Adrenal gland (tissue), 5 donors: Measurements from ENCODE around the gene ST6GALNAC6.

ENCODE experiments used
- POLR2A ChIP-seq, 2 donors: fragments of 450-650 bp; IDR thresholded peaks; one replicate each; pipeline ENCODE4 v1.6.1; 2017; ENCODE audit warnings: antibody characterized with exemption in 2 of 2, mild to moderate bottlenecking in 2 of 2, moderate library complexity in 1 of 2
- TF ChIP-seq, protein P1 (sequence below), 6 experiments: fragments of 450-650 bp in 4 of 6; fragments of 200-600 bp in 2 of 6; sonication (generic) in 1 of 6; IDR thresholded peaks; 1 replicate in 5 of 6; 2 replicates in 1 of 6; pipeline versions ENCODE4 v1.5.1 to v1.8.0; 2016 to 2021; ENCODE audit warnings: antibody characterized with exemption in 6 of 6, mild to moderate bottlenecking in 2 of 6, moderate library complexity in 1 of 6
- donor health status: DM: no; HTN: no; CAD: no.

DNA sequence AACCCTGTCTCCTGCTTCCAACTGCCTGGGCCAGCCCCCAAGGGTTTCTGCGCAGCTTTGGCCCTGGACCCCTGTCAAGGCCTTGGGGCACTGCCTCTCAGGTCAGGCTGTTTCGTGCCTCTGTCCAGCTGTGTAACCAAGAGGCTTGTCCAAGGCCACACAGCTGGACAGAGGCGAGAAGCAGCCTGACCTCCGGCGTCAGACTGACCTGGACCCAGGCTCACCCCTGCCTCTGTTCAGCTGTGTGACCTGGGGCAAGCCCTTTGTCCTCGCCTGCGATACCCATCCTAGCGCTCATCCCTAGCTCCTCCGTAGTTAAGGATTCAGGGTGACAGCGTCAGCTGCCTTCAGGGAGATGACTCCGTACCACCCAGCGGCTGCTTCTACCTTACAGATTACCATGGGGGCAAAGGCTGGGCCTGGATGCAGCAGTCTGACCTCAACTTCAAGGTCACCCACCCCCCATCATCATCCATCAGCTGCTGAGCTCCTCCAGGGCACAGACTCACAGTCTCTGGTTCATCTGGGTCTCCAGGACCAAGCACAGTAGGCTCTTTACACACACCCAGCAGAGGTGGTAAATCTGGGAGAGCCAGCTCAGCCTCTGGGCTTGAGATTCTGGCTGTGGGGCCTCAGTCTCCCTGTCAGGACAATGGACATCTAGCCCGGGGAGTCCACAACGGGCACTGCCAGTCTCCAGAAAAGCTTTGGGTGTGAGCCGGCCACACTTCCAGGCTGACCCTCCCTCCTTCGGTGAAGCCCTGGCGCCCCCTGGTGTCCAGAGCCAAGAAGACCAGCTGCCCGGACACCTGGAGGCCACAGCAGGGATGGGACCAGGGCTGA is 29.9 kb downstream of the ST6GALNAC6 start:
- TF ChIP-seq, protein P1, sequence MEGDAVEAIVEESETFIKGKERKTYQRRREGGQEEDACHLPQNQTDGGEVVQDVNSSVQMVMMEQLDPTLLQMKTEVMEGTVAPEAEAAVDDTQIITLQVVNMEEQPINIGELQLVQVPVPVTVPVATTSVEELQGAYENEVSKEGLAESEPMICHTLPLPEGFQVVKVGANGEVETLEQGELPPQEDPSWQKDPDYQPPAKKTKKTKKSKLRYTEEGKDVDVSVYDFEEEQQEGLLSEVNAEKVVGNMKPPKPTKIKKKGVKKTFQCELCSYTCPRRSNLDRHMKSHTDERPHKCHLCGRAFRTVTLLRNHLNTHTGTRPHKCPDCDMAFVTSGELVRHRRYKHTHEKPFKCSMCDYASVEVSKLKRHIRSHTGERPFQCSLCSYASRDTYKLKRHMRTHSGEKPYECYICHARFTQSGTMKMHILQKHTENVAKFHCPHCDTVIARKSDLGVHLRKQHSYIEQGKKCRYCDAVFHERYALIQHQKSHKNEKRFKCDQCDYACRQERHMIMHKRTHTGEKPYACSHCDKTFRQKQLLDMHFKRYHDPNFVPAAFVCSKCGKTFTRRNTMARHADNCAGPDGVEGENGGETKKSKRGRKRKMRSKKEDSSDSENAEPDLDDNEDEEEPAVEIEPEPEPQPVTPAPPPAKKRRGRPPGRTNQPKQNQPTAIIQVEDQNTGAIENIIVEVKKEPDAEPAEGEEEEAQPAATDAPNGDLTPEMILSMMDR (IDR thresholded peaks at IDR 0.05): peak; percentile 71 to 98 (median 93)
- no peak for TF ChIP-seq POLR2A (IDR thresholded peaks at IDR 0.05)
